ENCODE measurements around the gene CLTC.

DNA sequence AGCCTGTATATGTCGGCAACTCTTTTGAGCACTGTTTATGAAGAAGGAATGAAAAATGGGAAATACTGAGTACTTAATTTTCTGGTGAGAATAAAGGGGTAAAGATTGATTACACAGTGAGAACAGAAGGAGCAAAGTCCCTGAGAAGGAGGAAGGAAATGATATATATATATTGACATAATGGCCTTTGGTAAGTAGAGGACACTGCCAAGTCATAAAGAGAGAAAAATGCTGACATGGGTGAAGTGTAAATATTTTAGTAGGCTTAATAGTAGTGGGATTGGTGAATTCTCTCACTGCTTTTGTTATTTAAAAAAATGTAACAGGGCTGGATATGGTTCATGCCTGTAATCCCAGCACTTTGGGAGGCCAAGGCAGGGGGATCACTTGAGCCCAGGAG, 103.9 kb downstream of the CLTC start:
- TF ChIP-seq TAF1 (IDR thresholded peaks at IDR 0.05; ENCODE audit: borderline replicate concordance, insufficient read depth, low read length) (no peak), POLR2AphosphoS5 (IDR thresholded peaks at IDR 0.05; ENCODE audit: low read depth, low read length) (no peak)
- TF ChIP-seq, protein P1, sequence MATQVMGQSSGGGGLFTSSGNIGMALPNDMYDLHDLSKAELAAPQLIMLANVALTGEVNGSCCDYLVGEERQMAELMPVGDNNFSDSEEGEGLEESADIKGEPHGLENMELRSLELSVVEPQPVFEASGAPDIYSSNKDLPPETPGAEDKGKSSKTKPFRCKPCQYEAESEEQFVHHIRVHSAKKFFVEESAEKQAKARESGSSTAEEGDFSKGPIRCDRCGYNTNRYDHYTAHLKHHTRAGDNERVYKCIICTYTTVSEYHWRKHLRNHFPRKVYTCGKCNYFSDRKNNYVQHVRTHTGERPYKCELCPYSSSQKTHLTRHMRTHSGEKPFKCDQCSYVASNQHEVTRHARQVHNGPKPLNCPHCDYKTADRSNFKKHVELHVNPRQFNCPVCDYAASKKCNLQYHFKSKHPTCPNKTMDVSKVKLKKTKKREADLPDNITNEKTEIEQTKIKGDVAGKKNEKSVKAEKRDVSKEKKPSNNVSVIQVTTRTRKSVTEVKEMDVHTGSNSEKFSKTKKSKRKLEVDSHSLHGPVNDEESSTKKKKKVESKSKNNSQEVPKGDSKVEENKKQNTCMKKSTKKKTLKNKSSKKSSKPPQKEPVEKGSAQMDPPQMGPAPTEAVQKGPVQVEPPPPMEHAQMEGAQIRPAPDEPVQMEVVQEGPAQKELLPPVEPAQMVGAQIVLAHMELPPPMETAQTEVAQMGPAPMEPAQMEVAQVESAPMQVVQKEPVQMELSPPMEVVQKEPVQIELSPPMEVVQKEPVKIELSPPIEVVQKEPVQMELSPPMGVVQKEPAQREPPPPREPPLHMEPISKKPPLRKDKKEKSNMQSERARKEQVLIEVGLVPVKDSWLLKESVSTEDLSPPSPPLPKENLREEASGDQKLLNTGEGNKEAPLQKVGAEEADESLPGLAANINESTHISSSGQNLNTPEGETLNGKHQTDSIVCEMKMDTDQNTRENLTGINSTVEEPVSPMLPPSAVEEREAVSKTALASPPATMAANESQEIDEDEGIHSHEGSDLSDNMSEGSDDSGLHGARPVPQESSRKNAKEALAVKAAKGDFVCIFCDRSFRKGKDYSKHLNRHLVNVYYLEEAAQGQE (IDR thresholded peaks at IDR 0.05; ENCODE audit: insufficient read depth in 1 of 2, low read depth in 2 of 2, low read length in 2 of 2): no peak
